HG03565 (cell line): ENCODE measurements around the gene GUCA2B.

Experiments
- ATAC-seq: cut with Tn5 transposase; IDR thresholded peaks from one replicate; pipeline ENCODE4 v1.9.1; 2021; ENCODE audit warnings: mild to moderate bottlenecking, moderate library complexity; ENCODE audit not compliant: unreplicated experiment

The GUCA2B gene

DNA sequence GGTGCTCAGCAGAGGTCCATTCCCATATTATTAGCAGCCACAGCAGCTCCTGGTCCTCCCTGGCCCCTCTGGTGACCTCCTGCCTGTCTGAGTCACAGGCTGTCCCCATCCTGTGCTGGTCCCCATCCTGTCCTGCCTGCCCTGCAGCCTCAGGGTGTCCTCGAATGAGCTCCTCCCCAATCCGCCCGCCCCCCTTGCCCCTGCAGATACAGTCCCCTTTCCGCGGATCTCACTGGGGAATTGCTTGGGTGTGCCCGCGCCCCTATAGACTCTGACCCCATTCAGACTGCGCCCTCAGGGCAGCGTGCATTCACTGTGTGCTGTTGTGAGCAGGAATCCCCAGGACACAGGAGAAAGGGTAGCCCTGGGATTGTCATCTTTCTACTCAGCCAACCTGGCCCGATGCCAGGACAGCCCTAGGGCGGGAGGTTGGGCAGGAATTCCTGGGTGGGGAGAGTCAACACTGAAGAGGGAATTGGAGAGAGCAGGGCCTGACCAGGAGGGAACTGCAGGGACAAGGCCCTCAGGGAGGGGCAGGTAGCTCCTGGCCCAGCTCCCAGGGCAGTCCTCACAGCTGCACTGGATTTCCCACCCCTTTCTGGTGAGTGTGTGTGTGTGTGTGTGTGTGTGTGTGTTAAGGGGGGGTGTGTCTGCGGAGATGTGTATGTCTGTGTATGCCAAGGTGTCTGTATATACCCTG lies 12.5 kb downstream of the GUCA2B start:
- ATAC-seq: no peak

DNA sequence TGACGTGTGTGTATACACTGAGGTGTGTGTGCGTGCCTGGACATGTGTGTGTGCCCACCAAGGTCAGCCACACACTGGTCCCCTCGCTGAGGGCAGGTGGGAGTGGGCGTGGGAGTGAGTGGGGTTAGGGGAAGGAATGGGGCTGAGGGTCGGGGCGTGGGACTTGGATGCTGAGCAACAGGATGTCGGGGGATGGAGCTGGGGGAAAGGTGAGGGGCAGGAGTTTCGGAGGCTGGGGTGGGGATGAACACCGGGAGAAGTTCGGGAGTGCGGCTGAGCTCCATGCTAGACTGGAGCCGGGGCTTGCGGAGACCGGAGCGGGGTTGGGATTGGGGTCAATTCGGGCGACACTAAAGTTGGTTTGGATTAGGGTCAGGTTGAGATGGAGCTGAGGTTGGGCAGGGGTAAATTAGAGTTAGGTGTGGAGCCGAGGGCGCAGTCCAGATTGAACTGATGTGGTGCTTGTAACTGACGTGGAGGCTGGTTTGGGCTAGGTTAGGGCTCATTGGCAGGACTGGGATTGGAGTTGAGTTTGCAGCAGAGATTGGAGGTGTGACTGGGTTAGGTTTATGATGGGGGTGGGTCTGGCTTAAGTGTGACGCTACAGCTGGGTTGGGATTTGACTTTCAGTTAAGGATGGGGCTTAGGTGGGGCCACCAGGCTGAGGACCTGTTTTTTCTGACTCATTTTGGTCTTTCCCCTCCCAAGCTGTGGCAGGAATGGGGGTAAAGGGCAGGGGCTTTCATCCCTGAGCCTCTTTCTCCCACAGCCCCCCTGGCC lies 14.6 kb downstream of the GUCA2B start:
- no peak for ATAC-seq

DNA sequence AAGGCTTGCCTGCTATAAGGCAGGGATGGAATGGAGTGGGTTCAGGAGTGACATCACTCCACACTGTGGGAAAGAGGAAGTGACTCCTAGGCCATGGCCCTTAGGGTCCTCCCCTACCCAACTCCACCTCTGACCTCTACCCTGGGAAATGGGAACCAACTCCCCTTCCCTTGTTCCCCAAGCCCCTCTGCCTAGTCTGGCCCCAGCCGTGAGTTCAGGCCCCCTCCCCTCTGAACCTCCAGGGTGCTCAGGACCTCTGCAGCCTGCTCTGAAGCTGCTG lies 15.1 kb downstream of the GUCA2B start:
- ATAC-seq: no peak

DNA sequence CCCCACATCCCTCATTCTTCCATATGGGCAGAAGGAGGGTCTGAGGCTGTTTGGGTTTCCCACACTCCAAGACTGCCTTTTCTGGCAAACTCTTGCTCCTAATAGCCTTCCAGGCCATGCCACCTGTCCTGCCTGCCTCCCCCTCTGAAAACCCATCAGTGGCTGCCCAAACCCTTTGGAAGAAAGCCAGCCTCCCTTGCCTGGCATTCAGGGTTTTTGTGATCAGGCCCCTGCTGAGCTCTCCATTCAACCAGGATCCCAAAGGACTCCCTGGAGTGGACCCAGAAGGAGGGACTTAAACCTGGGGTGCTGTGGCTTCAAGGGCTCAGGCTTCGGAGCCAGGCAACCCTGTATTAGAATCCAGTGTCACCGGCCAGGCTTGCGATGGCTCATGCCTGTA lies 15.6 kb downstream of the GUCA2B start:
- no peak for ATAC-seq

DNA sequence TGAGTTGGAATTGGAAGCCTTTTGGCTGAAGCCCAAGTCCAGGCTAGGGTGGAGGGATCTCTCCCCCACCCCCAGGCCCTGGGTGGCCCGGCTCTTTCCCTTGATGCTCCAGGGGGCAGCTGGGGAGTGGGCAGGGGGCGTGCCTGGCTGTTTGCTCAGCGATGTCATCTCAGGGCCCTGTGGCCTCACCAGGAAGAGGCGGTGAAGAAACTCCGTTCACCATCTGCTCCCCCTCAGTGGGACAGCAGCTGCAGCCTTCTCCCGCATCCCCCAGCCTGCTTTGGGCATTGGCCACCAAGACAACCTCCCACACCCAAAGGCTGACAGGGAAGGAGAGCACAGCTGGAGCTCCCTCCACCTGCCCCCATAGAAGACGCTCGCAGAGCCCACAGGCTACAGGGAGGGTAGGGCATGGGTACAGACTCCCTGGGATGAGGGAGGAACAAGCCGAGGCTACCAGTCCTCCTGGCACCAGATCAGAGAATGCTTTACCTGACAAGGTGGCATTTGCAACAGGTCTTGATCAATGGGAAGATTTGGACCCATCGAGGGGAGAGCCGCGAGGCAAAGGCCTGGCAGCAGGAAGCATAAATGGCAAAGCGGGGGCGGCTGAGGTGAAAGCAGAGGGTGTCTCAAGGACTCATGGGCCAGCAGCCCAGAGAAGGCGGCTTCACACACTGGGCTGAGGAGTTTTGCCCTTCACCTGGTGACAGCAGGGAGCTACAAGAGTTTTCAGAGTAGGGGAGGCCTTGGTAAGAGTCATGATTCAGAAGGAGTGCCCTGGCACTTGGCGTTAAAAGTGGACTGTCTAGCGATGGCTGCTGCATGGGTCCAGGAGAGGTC lies 17.8 kb downstream of the GUCA2B start:
- ATAC-seq: no peak

DNA sequence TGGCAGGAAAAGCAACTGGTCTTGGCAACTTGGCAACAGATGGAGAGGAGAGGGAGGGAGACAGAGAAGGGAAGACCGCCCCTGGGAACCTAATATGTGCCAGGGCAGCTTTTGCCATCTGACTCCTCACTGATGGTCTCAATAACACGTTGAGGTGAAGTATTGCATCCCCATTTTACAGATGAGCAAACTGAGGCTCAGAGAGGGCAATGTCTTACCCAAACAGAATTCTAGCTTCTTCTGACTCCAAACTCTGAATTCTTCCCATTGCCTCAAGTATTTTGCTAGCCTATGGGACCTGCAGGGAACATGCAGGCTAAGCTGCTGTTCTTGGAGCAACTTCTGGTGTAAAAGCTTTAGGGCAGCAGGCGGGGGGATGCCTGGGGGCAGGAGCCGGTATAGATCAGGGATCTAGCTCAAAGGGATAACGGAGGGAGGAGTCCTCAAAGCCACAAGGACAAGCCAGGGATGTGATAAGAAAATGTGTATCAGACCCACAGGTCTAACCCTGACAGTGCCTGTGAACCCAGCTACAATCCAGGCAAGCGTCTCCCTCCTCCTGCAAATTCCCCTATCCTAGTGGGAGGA lies 18.6 kb downstream of the GUCA2B start:
- no peak for ATAC-seq

DNA sequence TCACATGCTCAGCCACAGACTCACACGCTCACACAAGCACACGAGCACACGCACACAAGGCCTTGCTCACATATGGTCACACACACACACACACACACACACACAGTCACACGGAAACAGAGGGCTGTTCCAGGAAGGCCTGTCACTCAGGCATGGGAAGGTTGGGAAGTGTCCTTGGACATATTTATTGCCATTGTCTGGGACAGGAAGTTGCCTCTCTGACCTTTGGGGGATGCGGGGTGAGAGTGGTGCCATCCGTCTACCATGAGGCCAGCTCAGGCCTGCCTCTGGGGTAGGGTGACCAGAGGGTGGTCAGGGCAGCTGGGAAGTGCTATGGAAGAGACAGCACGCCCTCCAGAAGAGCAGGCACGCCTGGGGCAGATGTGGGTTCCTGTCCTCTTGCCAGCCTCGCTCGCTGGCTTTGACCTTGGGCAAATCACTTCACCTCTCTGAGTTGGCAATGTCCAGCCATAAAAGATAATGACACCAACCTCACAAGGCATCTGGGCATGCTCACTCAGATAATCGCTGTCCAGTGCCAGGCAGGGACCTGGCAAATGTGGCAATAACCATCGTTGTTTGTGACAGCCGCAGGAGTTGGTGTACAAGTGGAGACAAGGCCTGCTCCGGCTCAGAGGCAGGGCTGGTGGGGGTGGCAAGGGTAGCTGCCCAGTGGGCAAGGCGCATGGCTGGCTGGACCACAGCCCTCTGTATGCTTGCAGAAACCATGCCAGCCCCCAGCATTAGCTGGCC lies 19.3 kb downstream of the GUCA2B start:
- ATAC-seq: no peak

DNA sequence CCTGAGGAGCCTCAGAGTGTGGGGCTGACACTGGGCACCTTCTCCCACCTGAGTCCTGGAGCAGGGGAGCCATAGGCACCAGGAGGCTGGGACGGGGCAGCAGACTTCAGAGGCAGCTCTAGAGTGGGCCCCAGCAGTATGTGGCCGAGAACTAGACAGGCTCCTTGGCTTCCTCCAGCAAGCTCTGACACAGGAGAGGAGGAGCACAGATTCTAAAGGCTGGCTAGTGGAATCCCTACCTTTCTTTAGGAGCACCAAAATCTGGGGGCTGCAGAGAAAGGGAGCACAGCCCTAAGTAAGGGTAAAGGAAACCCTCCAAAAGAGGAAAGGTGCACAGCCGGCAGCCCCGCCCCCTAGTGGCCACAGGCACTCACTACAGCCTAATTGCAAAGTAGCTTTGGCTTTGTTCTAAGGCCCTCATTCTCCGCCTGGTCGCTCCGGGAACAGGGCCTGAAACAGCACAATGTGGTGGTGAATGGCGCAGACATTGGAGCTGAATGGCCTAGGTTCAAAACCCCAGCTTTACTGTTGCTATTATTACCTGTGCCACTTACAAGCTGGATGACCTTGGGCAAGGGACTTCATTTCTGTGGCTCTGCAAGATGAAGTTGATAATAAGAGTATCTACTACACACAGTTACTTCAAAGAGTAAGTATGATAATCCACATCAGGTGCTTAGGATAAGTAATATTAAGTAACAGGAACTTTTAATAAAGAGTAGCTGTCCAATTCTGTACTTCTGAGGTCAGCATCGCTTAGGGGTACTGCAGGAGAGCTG lies 20.1 kb downstream of the GUCA2B start:
- no peak for ATAC-seq

DNA sequence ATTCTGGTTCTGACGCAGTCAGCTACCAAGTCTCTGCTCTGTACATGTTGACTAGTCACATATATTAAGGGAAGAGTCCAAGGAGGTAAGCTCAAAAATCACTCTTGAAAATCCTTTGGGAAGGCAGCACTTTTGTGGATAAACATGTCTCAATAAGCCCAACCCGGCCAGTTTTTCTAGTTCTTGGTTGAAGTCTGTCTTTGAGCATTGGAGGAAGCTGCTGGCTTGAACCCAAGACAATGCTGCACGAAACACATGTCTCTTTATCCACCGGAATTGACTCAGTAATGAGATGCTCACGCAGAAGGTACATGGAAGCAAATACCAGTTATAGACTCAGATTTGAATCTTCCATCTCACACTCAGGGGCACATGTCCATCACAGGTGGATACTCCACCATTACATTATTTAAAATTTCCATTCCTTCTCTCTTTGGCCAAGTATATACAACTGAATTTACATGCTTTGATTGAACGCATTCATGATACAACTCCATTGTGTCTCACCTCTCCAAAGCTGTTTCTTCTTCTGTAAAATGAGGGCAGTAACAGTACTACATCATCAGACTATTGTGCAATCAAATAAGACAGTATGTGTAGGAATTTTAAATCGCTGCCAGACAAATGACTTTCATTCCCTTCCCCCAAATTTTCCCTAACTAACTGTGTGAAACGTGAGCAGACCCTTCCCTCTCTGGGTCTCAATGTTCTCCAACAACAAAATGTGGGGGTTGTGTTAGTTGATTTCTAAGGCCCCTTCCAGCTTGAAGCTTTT lies 20.9 kb downstream of the GUCA2B start:
- no peak for ATAC-seq

DNA sequence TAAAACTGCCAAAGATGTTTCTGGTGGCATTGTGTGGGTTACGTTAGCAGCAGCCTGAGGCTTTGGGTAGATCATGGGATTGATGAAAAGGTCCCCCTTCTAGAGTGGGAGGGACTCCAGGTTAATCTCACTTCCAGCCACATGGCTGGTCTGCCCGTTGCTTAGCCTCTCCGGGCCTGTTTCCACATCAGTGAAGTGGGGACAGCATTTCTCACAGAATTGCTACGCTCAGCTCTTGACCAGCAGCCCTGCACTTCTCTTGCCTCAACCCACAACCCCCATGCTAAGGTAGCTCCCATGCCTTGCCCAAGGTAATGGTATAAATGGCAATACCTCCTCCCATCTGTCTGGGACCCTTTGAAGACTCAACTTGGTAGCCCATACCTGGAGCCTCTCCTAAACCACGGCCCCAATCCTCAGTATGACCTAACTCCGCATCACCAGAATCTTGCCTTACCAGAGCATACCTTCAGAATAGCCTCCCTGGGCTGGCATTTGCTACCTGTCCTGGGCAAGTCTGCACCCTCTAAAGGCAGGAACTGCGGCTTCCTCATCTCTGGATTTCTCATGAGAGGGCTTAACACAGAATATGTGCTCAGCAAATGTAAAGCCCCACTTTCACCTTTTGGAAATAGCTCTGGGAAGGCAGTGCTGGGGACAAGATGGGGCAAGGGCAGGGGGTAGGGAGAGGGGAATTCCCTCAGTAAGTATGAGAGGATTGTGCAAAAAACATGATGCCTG lies 22.3 kb downstream of the GUCA2B start:
- no peak for ATAC-seq

DNA sequence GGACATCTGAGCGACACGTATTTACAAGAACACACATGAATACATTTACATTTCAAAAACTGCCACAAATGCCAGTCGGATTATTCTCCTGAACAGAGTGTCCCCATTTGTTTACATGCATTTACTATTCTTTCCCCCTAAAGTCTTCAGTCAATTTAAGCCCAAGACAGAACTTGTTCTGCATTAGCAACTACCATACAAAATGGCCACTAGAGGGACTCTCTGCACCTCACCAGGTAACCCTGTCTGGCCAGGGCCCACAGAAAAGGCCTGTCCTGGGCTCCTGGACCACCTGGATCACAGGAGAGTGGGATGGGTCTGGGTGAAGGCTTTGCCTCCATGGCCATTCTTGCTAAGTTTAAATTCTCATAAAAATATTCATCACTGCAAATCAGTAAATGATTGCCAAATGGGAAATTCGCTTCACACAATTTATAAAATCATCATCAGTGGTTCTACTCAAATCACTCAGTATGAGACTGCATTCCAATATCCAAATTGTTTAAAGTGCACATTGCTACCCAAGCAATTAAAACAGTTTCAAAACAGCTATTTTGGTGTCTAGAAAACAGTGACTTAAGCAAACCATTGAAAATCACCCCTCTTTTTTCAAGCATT lies 23.8 kb downstream of the GUCA2B start:
- no peak for ATAC-seq

DNA sequence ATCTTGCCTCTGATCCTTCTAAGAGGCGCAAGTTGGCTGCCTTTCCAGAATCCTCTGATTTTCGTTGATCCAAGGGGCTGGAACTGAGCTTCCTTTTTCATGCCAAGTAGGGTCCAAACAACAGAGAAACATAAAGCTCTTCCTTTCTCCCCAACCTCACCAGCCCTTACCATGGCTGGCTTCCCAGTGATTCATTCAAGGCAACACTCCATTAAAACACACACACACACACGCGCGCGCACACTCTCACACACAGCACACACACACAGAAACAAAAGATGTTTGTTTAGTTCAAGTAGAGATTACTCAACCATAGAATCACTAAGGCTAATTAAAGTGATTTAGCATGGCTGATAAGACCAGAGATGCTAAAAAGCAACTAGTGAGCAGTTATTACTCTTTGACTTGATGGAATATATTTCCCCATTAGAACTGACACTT lies 24.4 kb downstream of the GUCA2B start:
- no peak for ATAC-seq

DNA sequence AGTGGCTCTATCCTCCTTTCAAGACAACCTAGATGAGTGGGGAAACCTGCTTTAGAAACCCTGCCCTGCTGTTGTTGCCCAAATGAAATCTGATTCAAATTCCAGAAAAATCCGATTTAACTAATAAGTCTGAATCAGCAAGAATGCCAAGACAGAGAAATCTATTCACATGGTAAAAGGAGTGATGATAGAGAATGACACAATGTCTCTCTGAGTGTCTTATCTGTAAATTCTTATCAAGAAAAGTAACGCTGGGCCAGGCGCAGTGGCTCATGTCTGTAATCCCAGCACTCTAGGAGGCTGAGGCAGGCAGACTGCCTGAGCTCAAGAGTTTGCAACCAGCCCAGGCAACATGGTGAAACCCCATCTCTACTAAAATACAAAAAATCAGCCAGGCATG lies 25.0 kb downstream of the GUCA2B start:
- no peak for ATAC-seq

DNA sequence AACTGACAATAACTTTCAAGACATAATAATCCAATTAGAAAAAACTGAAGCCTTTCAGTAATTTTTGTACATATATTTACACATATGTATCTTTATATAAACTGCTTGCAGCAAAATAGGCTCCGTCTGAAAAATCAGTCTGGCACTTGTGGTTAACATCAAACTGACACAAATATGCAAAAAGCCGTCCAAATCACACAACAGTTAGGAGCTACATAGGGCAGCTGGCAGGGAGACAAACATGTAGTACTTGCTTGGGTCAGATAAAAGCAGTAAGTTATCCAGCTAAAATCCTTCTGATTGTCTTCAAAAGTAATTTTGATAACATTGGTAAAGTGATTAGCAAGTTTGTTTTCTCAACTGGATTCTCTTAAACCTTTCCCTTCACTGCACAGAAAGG lies 26.1 kb downstream of the GUCA2B start:
- no peak for ATAC-seq

DNA sequence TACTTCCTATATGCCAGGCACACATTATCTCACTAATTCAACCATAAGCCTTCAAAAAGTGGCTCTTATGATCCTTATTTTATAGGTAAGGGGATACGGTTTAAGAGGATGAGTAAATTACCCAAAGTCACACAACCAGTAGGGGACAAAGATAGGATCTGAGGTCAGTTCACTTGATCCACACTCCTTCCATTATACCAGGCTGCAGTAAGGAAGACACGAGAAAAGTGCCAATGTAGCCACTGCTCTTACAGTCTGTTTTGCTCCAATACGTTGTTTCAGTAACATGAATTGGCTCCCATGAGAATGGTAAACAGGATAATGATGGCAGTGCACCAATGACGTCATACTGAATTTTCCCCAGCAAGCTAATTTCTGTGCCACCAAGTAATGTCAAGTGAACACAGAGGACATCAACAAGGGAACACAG lies 26.7 kb downstream of the GUCA2B start:
- ATAC-seq: no peak

DNA sequence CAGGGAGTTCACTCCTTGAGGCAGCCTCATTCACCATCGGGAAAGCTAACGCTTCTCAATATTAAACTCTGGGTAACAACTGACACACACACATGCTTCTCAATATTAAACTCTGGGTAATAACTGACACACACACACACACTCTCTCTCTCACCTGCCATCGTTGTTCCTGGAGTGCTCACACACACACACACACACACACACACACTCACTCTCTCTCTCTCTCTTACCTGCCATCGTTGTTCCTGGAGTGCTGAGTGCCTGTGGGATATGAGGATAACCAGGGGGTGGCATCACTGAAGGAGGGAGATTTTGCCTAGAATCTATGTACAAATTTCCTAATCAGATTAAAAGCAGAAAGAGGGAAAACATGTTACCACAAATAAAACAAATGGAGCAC lies 28.5 kb downstream of the GUCA2B start:
- no peak for ATAC-seq

DNA sequence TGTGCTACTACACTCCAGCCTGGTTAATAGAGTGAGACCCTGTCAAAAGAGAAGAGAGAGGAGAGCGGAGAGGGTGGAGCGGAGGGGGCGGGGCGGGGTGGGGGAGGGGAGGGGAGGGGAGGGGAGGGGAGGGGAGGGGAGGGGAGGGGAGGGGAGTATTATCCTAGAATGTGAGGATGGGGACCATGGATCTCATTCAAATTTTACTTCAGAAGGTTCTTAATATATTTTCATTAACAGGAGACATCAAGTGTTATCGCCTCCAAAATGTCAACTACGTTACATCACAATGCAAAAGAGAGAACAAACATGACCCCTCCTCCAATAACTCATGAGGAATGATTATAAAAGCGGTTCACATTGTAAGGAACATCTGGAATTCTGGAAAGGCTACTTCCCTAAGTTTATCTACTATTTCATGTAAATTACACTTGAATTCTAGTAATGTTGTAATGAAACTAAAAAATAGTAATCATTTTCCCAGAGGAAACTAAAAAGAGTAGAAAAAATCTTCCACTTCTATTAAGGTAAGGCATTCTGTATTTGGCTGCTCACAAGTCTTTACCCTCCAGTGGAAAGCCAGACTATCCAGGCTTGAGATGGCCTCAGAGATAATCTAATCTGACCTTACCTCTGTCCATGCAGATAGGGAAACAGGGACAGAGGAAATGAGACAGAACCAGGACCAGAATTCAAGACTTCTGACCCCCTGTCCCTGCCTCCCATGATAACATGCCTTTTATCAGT lies 30.2 kb downstream of the GUCA2B start:
- no peak for ATAC-seq

DNA sequence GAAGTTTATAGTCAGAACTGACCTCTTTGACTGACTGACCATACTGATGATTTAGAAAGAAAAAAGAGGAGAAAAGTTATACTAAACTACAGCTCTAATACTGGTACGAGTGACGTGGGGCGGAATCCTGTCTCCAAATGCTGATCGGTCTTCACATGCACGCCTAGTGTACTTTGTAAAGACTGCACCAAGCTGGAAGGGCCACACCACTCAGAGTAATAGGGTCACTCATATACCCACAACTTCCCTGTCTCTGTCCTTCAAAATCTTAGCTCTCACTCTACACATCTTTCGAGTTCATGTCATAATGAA lies 30.7 kb downstream of the GUCA2B start:
- no peak for ATAC-seq
